ENCODE measurements around the gene CMYA5.
"Not testable (repeated sequence)": the region's sequence is repeated elsewhere in the genome, so short reads cannot be mapped to it uniquely, and the experiment has no call there.

The CMYA5 gene

DNA sequence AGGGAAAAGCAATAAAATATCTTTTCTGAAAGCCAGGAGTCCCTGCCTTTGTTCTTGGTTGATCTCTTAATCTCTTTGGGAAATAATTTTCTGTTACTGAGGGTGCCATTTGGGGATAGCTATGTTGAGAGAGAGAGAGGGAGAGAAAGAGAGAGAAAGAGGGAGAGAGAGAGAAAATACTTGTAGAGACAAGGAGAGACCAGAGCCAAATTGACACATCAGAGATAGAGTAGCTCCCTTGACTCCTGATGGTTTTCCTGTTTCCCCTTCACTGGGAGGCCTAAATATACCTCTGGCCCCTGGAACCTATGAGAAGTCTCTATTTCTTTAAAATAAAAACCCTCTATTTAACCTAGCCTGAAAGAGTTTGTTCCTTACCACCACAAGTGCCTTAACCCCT, 14.9 kb downstream of the CMYA5 start:
- DNase-seq: no peak

GRCh38 chr5:79705632-79706031, 16.0 kb downstream of the CMYA5 start:
- no peak for DNase-seq

DNA sequence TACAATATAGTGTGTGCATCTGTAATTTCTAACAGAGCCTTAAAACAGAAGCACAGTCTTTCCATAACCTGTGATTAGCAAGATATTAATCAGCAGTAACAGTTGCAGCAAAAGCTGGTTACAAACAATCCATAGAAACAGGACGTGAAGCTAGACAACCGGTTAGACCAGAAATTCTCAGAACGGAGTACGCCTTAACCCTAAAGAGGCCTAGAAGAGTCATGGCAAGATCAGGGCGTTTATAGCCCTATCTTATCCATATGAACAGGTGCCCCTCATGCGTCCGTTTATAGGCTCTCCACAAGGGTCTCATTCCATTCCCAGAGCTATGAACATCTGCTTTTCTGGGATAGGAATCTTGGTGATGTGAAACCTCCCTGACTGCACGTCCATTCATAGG, 16.7 kb downstream of the CMYA5 start:
- not testable (repeated sequence) for DNase-seq

- no peak for DNase-seq
Measured at GRCh38 chr5:79707535-79707934, 17.9 kb downstream of the CMYA5 start.

DNA sequence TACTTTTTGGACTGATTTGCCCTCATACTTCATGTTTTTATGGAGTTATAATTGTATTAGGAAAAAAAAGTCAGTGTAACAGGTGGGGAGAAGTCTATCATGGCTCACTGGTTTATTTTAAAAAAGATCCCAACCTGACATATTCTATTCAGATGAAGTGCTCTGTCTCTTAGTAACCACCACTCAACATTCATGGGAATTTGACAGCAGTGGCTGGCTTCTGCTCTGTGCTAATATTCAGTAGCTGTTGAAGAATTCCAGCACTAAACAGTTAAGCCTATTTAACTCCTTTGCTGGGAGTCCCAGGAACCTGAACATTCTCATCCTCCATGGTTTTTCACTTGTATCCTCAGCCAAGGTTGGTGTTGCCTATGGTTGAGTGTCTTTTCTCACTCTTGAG, 23.1 kb downstream of the CMYA5 start:
- no peak for DNase-seq

DNA sequence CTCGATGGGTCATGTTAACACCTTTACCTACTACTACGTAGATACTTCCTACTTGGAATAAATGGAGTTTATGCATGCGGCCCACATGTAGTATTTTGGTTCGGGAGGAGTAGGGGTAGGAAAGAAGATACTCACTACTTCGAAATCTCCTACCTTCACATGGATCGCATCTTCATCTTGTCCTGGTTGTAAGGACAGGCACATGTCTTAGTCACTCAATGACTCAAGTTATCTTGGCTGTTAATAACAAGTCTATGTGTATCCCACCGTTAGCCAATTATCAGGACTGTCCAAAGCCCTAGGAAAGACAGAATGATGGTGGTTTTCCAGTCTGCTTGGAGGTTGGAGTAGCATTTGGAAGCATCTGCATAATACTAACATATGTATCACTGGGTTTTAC, 24.1 kb downstream of the CMYA5 start:
- no peak for DNase-seq

DNA sequence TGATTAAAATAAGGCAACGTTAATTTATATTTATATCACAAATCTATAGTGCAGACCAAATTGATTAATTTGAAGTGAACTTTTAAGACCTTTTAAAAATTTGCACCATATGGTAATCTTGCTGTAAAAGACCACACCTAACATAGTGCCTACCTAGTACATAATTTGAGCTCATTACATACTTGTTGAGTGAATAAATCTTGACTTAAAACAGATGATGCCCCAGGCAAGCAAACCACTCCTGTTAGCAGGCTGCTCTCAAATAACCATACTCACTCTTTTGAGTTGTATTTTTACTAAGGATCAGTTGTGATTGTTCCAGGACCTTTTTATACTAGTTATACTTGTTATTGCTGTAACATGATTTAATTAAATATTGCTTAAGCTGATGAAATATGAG, 27.2 kb downstream of the CMYA5 start:
- DNase-seq: no peak

DNA sequence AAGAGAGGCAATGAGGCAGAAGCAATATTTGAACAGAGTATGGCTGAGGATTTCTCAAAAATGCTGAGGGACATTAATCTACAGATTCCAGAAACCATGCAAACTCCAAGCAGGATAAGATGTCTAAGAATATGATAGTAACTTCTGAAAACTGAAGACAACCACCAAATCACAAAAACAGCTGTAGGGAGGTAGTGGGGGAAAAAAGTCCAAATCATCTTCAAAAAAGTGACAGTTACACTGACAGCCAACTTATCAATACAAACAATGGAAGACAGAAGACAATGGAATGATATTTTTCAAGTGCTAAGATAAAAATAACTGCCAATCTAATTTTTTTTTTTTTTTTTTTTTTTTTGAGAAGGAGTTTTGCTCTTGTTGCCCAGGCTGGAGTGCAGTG, 30.5 kb downstream of the CMYA5 start:
- DNase-seq: no peak

- DNase-seq: no peak
Measured at GRCh38 chr5:79727451-79728355, 38.1 kb downstream of the CMYA5 start.

DNA sequence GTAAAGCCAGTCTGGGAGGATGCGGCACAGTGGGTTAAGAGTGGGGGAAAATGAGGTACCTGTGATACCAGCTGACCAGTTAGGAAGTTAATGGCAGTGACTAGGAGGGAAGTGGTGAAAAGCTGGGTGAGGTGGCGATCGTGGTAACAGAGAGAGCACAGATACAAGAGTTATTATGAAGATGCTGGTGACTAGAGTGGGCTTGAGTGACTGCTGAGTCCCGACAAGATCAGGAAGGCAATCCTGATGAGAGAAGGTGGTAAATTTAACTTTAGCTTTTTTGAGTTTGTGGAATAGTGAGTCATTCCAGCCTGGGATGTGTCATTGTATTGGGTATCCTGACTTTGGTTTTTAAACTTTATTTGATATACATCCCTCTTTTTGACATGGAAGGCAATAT, 38.8 kb downstream of the CMYA5 start:
- no peak for DNase-seq

DNA sequence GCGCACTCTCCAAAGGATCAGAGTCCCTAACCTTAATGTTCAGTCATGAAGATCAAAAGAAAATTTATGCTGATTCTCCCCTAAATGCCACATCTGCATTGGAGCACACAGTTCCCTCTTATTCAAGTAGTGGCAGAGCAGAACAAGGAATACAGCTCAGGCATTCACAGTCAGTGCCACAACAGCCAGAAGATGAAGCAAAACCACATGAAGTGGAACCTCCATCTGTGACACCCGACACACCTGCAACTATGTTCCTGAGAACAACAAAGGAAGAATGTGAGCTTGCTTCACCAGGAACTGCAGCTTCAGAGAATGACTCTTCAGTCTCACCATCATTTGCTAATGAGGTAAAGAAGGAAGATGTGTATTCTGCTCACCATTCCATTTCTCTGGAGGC, 40.0 kb downstream of the CMYA5 start:
- DNase-seq: no peak

GRCh38 chr5:79730564-79730963, 40.9 kb downstream of the CMYA5 start:
- DNase-seq: no peak

GRCh38 chr5:79731775-79732174, 42.1 kb downstream of the CMYA5 start:
- no peak for DNase-seq

- no peak for DNase-seq
Measured at GRCh38 chr5:79736528-79737514, 47.2 kb downstream of the CMYA5 start.

DNA sequence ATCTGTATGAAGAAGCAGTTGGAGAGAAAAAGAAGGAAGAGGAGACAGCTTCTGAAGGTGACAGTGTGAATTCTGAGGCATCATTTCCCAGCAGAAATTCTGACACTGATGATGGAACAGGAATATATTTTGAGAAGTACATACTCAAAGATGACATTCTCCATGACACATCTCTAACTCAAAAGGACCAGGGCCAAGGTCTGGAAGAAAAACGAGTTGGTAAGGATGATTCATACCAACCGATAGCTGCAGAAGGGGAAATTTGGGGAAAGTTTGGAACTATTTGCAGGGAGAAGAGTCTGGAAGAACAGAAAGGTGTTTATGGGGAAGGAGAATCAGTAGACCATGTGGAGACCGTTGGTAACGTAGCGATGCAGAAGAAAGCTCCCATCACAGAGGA, 48.7 kb downstream of the CMYA5 start:
- no peak for DNase-seq

- peak; percentile 7 for DNase-seq
Measured at GRCh38 chr5:79742549-79743136, 53.0 kb downstream of the CMYA5 start.

DNA sequence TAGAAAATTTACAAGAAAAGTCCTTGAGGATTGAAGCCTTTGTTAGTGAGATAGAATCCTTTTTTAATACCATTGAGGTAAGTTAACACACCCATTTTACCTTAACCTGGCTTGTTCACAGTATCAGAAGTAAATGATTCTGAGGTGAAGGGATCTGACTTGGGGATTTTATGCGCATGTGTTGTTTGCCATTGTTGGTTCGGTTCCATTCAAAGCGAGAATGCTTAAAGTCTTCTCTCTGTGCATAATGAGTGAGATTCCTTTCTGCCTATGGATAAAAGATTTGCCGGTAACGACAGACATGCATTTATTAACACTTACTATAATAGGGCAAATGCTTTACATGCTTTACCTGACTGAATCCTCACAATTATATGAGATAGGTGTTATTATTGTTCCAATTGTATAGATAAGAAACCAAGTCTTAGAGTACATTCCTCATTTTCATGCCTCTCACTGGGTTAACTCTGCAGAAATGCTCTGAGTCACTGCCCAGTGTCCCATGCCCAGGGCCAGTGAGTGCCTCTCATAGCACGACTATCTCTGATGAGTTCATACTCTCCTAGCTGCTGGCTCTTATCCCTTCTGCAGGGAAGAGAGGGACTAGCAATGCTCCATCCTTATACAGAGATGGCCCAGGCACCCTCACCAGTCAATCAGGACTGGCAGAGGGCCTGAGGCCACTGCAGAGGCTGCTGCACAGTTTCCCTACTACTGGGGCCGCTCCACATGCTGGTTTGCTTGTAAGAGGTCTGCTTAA, 54.4 kb downstream of the CMYA5 start:
- no peak for DNase-seq

GRCh38 chr5:79745255-79745654, 55.6 kb downstream of the CMYA5 start:
- no peak for DNase-seq

- no peak for DNase-seq
Measured at GRCh38 chr5:79746642-79747569, 57.3 kb downstream of the CMYA5 start.

DNA sequence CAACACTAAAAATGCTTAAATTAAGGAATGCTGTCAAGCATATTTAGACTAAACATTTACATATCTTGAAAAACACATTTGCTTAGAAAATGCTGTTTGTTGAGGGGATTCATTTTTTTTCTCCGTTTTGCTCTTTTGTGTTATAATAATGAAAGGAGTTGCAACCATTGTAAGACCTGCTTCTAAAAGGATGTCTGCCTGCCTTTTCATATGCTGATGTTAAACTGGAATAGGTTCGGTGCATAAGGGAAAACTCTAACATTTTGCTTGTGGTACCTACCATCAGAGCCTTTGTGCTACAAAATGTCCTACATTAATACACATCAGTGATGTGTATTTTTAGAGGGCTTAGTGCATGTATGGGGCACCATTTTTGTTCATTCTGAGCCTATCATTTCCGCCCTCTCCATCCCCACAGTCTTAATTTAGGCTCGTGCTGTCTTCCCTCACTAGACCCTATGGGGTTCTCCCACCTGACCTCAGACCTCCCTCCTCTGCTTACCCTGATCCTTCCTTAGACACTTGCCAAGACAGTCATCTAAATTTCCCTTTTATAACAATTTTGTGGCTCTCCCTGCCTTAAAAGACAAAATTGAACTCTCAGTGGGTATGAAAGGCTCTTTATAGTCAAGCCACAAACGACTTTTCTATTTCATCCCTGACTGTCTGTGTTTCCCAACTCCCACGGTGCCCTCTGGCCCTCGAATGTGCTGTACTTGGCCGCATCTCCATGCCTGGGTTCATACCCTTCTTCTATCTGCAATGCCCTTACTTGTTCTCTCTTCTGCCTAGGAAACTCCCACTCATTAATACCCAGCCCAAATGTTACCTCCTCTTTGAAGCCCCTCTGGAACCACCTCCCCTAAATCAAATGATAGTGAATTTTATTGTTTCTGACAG, 61.2 kb downstream of the CMYA5 start:
- DNase-seq: no peak

All from NCI-H2029 treated with DMSO at 0.1 percent for 48 hours (cell line).